SU-DHL-6 (cell line): Measurements from ENCODE around the gene FOSB.
A peak's percentile ranks its signal among the peaks of the same experiment; 100 is the strongest.

Experiments
- H2AFZ ChIP-seq: fragments of 200-600 bp; sonication (generic); 2 replicates; pipeline ENCODE4 v1.6.1; 2014; ENCODE audit warnings: low read depth, mild to moderate bottlenecking, moderate library complexity, mixed read lengths, antibody characterized with exemption, low read length; ENCODE audit not compliant: severe bottlenecking
- H3F3A ChIP-seq: fragments of 200-600 bp; shearing (Covaris generic); 2 replicates; pipeline ENCODE4 v1.6.0; 2016; ENCODE audit warnings: antibody characterized with exemption, mild to moderate bottlenecking; ENCODE audit not compliant: insufficient read depth
- H3K27ac ChIP-seq: fragments of 200-600 bp; sonication (generic); 2 replicates; pipeline ENCODE4 v1.5.1; 2016; ENCODE audit warnings: low read depth, mild to moderate bottlenecking, low read length, moderate library complexity, mixed read lengths
- H3K27me3 ChIP-seq: fragments of 200-600 bp; sonication (generic), shearing (Covaris generic); 2 replicates; pipeline ENCODE4 v1.6.0; 2014; ENCODE audit warnings: mild to moderate bottlenecking, low read length
- H3K36me3 ChIP-seq: fragments of 200-600 bp; sonication (generic); 2 replicates; pipeline ENCODE4 v1.6.1; 2014; ENCODE audit warnings: mild to moderate bottlenecking, low read length, mixed read lengths
- H3K4me2 ChIP-seq: fragments of 300-600, 200-600 bp; shearing (Covaris generic), sonication (generic); 2 replicates; pipeline ENCODE4 v1.6.0; 2014; ENCODE audit warnings: low read length, low read depth, mild to moderate bottlenecking; ENCODE audit not compliant: poor library complexity, severe bottlenecking
- H3K4me3 ChIP-seq: fragments of 200-600 bp; sonication (generic); 2 replicates; pipeline ENCODE4 v1.5.1; 2014; ENCODE audit warnings: antibody characterized with exemption, low read length, mild to moderate bottlenecking, mixed read lengths; ENCODE audit not compliant: insufficient read depth, poor library complexity, severe bottlenecking
- H3K79me2 ChIP-seq: fragments of 200-600 bp; sonication (generic); 2 replicates; pipeline ENCODE4 v1.6.1; 2014; ENCODE audit warnings: mild to moderate bottlenecking, low read length, moderate library complexity; ENCODE audit not compliant: insufficient read depth
- H3K9ac ChIP-seq: fragments of 200-600 bp; sonication (generic); 2 replicates; pipeline ENCODE4 v1.7.0; 2014; ENCODE audit warnings: mild to moderate bottlenecking, low read length
- H3K9me2 ChIP-seq: fragments of 200-600 bp; sonication (generic); replicated peaks from 2 replicates; pipeline ENCODE4 v1.6.1; 2014; ENCODE audit warnings: low read length; ENCODE audit not compliant: insufficient read depth
- H3K9me3 ChIP-seq: fragments of 200-600 bp; sonication (generic); 2 replicates; pipeline ENCODE4 v1.6.1; 2014; ENCODE audit warnings: low read length, mixed read lengths; ENCODE audit not compliant: insufficient read depth
- H4K20me1 ChIP-seq: fragments of 200-600 bp; sonication (generic); 2 replicates; pipeline ENCODE4 v1.6.1; 2014; ENCODE audit warnings: low read depth, mild to moderate bottlenecking, antibody characterized with exemption, low read length, moderate library complexity, mixed read lengths
- CTCF ChIP-seq: fragments of 200-600 bp; sonication (generic); IDR thresholded peaks from one replicate; pipeline ENCODE4 v1.5.1; 2017; ENCODE audit warnings: antibody characterized with exemption, mild to moderate bottlenecking, low read length, moderate library complexity; ENCODE audit not compliant: insufficient read depth, poor library complexity, severe bottlenecking
- EZH2phosphoT487 ChIP-seq: fragments of 200-600 bp; sonication (generic), shearing (Covaris generic); conservative IDR thresholded peaks from 2 replicates; pipeline ENCODE4 v1.6.1; 2018; ENCODE audit warnings: mild to moderate bottlenecking, antibody characterized with exemption, low read length, moderate library complexity, mixed read lengths

Gene FOSB

DNA sequence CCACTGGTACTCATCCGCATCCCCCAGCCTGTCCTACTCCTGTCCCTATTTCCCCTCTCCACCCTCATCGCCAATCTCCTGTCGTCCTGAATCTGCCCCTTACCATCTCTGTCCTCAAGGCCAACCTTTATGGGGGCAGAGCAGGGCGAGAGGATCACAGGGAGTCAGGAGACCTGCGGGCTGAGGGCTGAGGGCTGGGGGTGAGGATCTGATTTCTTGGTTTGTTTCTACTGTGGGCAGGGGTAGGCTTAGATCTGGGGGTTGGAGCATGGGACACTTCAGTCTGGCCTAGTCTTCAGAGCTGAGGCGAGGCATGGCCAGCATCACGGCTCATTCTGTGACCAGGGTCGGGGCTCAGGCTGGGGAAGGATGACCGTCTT, 27.5 kb upstream of the FOSB start:
- H3K9me2 ChIP-seq: no peaks in the 10 kb centered on the region
- H3K4me3 ChIP-seq: peak overlapping the region; percentile 68
- H3K27ac ChIP-seq: no peak overlapping the region
- peak overlapping the region; percentile 93 for H2AFZ ChIP-seq
- peaks cover 17% of the 10 kb centered on the region for H3F3A ChIP-seq
- H3K4me2 ChIP-seq: peak overlapping the region; percentile 91
- no peaks in the 10 kb centered on the region for H3K79me2 ChIP-seq
- peak overlapping the region; percentile 63 for H3K9ac ChIP-seq
- H3K9me3 ChIP-seq: no peaks in the 10 kb centered on the region
- H3K27me3 ChIP-seq: no peaks in the 10 kb centered on the region
- TF ChIP-seq EZH2phosphoT487 (no peak), CTCF (no peak)
- H3K36me3 ChIP-seq: no peaks in the 10 kb centered on the region
- H4K20me1 ChIP-seq: no peaks in the 10 kb centered on the region

DNA sequence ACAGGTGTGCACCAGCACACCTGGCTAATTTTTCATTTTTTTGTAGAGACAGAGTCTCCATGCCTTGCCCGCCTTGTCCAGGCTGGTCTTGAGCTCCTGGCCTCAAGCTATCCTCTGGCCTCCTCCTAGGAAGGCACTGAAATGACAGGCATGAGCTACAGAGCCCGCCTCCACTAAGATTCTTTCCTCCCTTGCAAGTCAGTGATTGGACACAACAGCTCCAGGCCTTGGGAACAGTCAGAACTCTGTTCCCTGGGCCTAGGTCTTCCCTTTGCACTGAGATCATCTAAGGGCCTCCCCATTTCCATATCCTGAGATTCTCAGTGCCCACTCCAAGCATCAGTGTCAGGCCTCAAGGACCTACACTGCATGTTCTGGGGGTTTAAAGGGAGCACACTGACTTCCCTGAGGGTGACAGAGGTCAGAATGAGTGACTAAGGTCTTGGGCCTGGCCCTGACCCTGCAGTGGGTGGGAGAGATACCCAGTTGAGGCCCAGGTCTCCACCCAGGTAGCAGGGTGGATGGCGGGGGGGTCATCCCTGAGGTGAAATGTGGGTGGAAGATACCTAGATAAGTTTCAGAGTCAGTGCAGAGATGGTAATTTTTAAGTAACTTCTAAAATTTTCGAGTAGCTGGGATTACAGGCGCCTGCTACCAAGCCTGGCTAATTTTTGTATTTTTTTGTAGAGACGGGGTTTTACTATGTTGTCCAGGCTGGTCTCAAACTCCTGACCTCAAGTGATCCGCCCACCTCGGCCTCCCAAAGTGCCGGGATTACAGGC, 26.7 kb upstream of the FOSB start:
- peaks cover 20% of the 10 kb centered on the region for H3F3A ChIP-seq
- H4K20me1 ChIP-seq: no peaks in the 10 kb centered on the region
- no peak overlapping the region for H3K9ac ChIP-seq
- no peaks in the 10 kb centered on the region for H3K27me3 ChIP-seq
- H3K4me3 ChIP-seq: no peak overlapping the region
- H3K79me2 ChIP-seq: no peaks in the 10 kb centered on the region
- H3K4me2 ChIP-seq: no peak overlapping the region
- H3K9me2 ChIP-seq: no peaks in the 10 kb centered on the region
- no peak overlapping the region for H2AFZ ChIP-seq
- no peaks in the 10 kb centered on the region for H3K9me3 ChIP-seq
- H3K27ac ChIP-seq: no peak overlapping the region
- TF ChIP-seq EZH2phosphoT487 (no peak), CTCF (no peak)
- H3K36me3 ChIP-seq: no peaks in the 10 kb centered on the region

- TF ChIP-seq EZH2phosphoT487: no peak
- TF ChIP-seq CTCF: no peak
- Histone ChIP-seq H2AFZ (no peak overlapping the region), H3K4me3 (no peak overlapping the region), H3F3A (peaks cover 20% of the 10 kb centered on the region), H3K27me3 (no peaks in the 10 kb centered on the region), H3K27ac (no peak overlapping the region), H3K9ac (no peak overlapping the region), H3K36me3 (no peaks in the 10 kb centered on the region), H3K4me2 (no peak overlapping the region), H3K79me2 (no peaks in the 10 kb centered on the region), H3K9me3 (no peaks in the 10 kb centered on the region), H4K20me1 (no peaks in the 10 kb centered on the region), H3K9me2 (no peaks in the 10 kb centered on the region)
Observed at GRCh38 chr19:45442408-45442777, 25.4 kb upstream of the FOSB start.
